NCI-H1694 treated with DMSO at 0.1 percent for 48 hours (cell line): ENCODE results near the gene MYLK.
"Not testable (repeated sequence)": the region's sequence is repeated elsewhere in the genome, so short reads cannot be mapped to it uniquely, and the experiment has no call there.

Experiments used
- DNase-seq: peaks from one replicate; lab custom pipeline; 2025; lab: John Stamatoyannopoulos, UW

MYLK gene

DNA sequence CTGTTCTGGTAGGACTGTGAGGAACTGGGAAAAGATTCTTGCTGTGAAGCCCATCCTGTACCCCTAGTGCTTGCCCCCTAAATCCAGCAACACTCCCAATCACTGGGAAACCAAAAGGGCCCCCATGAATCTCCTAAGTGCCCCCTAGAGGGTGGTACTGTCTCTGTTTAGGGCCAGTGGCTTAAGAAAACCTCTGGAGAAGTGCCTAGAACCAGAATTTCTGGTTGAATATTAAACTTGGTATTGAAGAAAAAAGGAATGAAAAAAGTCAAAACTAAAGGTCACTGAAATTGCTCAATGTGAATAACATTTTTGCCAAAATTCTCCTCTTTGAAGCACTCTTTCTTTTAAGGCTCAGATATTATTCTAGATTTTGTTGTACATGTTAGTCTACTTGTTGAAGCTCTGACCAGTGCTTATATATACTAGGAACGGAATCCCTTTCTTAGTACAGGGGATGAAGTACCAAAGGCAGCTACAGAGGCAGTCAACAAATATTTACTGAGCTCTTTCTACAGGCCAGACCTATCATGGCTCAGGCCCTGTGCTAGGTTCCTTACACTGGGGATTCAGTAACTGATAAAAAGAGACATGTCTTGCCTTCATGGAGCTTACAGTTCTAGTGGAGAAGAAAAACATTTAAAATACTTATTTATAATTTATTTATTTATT, 138.8 kb downstream of the MYLK start:
- DNase-seq: no peak

DNA sequence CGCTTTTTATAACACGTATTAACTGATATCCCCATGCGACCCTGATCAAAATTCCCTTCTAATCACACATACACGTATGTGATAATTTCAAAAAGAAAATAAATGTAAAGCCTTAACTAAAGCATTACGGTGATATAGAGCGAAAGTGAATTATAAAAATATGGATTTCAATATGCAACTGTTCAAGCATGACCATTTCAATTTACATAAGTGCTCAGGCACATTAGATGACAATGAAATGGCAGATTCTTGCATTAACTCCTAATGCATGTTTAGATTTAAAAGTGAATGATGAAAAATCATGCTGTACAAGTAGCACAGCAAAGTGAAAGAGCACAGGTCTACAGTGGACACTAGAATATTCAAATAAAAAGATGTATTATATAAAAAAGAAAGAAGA, 140.1 kb downstream of the MYLK start:
- DNase-seq: no peak

DNA sequence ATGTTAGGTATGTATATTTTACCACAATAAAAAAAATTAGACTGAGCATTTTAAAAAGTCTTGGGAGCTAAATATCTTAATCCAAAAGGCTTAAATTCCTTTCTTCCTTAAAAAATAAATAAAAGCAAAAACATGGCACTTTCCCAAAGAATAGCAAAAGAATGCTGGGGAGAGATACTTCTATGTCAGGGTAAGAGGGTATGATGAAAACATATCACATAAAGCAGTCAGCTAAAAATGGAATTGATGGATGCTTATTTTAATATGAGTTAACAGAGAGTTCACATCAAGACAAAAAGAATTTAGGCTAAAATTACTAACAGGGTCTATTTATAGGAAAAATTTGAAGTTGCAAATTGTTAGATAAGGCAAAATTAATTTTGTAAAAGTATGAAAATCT, 141.0 kb downstream of the MYLK start:
- no peak for DNase-seq

DNA sequence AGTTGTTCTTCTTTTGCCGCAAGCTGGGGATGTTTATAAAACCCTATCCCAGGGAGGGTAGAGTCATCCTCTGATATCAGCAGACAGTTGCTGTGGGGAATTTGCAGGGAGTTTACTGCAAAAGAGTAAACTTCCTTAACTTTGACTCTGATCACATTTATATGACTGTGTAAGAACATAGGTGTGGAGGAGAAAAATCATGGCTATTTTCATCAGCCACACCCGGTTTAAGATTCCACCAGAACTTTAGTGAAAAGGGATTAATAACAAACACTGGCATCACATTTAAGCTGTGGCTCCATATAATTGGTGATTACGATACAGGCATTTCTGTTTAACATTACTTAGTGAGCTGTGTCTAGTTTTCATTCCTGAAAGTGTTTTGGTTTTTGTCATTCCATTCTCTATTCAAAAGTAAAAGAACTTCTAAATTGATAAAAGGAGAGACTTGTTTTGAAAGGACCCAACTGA, 143.1 kb downstream of the MYLK start:
- no peak for DNase-seq

DNA sequence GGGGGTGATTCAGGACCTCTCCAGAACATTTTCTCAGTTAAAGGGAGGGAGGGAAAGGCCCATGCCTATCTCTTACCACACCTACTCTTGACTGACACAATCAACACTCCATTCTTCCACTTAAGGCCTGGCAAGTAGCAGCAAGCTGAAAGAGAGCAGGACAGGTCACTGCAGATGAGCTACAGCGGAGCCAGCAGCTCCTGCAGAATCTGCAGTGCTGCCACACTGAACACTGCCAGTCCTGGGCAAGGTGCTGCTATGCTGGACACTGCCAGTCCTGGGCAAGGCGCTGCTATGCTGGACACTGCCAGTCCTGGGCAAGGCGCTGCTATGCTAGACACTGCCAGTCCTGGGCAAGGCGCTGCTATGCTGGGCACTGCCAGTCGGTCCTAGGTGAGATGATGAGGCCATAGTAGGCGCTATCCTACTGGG, 143.7 kb downstream of the MYLK start:
- DNase-seq: no peak

DNA sequence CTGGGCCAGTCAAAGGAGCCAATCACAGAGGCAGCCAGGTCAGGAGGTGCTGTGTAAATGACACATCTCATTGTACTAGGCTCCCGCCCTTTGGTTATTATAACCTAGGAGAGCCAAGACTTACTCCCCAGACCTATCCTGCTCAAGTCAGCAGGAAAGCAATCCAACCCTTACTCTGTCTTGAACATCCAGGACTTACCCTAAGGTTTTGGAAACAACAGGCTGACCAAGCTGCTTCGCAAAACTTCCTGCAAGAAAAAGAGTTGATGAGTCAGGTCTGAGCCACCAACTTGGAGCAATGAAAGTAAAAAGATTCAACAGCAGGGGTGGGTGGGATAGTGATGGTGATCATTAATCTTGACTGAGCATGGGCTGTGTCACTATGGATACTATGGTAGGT, 144.4 kb downstream of the MYLK start:
- no peak for DNase-seq

DNA sequence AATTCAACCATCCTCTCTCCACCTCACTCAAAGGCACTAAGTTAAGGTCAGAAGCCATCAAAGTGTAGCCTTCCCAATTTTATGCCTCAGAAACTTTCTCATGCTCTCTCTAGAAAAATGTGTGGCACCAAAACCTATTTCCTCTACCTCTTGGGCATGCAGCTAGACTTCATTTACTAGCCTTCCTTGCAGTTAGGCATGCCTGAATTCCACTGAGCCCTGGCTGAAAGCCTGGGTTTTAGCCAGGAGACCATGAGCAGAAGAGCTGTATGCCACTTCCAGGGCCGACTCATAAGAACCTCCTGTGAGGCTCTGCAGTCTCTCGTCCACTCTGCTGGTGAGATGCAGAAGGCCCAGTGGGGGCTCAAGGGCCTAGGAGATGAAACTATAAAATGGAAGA, 145.0 kb downstream of the MYLK start:
- DNase-seq: no peak

DNA sequence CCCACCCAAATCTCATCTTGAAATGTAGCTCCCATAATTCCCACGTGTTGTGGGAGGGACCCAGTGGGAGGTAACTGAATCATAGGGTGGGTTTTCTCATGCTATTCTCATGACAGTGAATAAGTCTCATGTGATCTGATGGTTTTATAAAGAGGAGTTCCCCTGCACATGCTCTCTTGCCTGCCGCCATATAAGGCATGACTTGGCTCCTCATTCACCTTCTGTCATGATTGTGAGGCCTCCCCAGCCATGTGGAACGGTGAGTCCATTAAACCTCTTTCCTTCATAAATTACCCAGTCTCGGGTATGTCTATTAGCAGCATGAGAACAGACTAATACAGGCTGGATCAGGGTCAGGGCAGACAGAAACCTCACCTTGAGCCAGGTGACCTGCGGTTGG, 145.6 kb downstream of the MYLK start:
- not testable (repeated sequence) for DNase-seq

DNA sequence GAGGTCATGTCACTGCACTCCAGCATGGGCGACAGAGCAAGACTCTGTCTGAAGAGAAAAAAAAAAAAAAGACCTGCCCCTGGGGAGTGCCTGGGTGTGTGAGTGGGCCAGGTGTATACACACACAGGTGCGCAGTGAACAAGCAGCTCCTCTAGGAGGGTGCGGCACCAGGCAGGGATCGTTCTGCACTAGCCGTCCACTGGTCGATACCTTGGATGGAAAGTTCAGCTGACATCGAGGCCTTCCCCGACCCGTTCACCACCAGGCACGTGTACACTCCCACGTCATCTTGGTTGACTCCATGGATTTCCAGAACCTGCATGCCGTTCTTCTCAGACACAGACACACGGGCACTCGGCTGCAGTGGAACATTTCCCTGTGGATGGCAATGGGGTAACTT, 147.0 kb downstream of the MYLK start:
- DNase-seq: no peak

DNA sequence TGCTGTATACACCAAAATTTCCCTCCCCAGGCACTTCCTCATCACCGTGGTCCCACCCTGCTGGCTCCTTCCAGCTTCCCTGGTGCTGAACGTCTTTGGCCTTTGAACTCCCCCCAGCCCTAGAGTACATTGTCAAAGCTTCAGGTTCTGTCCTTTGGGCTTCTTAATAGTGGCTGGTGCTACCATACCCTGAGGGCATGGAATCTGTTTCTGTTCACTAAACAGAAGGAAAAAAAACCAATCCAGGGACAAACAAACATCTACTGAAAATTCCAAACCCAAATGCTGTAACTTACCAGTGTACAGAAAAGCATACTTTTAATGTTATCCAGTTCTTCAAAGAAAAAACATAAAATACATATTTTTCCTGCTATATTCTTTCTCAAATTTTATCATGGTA, 148.7 kb downstream of the MYLK start:
- no peak for DNase-seq

DNA sequence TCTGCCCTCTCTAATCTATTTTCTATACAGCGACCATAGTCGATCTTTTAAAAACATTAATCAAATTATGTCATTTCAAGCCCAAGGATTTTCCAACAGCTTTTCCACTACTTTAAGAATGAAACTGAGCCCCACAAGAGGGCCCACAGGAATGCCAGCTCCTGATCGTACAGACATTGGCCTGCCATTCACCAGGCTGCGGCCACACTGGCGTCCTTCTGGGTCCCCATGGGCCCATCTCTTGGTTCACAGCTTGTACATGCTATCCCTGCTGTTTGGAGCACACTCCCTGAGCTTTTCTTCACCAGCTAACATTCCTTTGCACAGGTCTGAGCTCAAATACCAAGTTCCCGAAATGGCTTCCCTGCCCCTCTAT, 149.6 kb downstream of the MYLK start:
- DNase-seq: no peak

DNA sequence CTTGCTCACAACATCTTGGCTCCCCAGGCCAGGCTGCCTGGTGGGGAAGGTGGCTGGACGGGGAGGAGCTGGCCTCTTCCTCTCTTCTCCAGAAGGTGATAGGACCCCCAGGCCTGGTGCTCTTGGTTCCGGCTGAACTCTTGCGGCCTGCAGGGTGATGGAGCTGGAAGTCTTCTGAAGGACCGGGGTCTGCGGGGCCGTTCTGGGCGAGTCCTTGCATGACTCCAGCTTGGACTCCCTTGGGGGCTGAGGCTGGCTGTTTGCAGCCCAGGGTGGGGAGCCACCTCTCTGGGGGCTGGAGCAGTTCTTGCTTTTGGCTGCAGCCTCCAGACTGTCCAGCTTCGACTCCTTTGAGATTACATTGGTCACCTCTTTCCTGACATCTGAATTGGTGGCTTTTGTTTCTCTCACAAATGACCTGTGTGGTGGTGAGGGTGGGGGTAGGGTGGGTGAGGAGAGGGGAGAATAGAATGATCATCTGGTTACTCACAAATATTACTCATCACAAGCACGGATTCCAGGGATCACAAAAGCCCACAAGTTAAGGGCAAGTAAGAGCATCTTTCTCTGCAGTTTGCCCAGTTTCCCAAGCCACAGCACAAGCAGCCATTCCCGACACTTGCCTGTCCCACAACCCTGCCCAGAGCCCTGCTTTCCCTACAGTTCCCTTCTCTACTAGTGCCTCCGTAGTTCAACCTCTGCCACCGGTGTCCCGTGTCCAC, 150.2 kb downstream of the MYLK start:
- DNase-seq: no peak

DNA sequence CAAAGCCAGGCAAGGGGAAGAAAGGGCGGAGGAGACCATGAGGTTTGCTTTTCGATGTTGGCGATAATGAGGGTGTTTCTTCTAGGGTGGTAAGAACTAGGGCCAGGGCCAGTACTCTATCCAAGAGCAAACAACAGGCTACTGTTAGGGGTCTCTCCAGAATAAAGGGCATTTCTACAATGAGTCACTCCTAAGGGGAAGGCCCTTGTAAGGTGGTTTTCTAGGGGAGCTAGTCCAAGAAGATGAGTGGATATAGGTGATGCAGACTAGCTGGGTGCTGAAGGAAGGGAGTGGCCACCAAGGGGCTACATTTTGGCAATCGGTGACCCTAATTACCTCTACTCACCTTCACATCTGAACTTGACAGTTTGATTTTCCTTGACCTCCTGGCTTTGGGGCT, 150.8 kb downstream of the MYLK start:
- no peak for DNase-seq

DNA sequence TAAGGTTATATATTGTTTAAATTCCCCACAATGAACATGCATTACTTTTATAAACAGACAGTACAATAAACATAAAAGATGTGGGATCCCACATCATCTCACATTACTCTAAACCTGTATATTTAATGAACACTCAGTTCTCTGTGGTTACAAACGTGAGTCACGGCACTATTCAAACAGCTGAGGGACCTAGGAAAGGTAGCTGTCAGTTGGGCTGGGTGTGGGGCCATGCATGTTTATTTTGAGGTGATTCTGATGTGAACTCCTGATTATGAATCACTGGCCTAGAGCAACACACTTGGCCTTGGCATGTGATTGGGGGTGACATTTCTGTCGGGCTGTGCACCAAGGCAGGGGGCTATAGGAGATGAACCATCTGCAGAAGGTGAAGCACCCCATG, 151.7 kb downstream of the MYLK start:
- DNase-seq: no peak

DNA sequence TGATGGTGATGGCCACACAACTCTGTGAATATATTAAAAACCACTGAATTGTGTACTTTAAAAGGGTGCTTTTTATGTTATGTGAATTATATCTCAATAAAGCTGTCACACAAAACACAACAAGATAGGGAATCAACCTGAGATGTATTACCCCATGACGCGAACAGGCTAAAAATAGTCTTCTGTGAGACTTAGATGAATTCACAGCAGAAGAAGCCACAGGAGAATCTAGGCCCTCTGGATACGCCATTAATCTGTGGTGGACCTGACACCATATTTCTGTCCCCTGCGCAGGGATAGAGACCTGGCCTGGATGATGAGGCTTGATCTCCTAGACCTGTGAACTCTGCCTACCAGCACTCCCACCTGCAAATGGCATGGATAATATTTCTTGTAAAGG, 153.3 kb downstream of the MYLK start:
- no peak for DNase-seq

DNA sequence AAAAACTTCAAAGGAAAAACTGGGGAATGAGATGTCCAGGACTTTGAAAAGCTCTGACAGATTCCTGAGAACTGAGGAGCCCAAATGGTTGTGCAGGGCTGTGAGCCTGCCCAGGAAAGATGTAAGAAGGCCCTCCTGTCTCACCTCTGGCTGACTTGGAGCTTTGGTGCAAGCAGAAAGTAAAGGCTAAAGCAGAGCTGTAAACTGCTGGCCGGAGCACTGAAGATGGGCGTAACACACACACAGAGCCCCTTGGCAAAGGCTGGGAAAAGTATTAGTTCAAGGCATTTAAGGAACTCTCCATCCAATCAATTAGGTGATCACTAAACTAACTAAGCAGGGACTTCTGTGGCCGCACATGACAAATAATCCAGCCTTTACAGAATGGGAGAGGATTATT, 155.1 kb downstream of the MYLK start:
- DNase-seq: no peak

DNA sequence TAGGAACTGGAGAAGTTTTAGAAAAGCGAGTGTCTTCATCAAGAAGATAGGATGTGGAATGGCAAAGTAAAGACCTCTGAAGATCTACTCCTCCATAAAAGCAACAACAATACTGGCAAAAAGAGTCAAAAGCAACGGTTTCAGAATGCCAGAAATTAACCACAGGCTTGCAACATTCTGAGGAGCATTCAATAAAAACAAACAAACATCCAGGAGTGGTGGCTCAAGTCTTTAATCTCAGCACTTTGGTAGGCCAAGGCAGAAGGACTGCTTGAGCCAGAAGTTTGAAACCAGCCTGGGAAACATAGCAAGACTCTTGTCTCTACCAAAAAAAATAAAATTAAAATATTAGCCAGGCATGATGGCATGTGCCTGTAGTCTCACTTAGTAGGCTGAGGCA, 156.1 kb downstream of the MYLK start:
- DNase-seq: no peak

DNA sequence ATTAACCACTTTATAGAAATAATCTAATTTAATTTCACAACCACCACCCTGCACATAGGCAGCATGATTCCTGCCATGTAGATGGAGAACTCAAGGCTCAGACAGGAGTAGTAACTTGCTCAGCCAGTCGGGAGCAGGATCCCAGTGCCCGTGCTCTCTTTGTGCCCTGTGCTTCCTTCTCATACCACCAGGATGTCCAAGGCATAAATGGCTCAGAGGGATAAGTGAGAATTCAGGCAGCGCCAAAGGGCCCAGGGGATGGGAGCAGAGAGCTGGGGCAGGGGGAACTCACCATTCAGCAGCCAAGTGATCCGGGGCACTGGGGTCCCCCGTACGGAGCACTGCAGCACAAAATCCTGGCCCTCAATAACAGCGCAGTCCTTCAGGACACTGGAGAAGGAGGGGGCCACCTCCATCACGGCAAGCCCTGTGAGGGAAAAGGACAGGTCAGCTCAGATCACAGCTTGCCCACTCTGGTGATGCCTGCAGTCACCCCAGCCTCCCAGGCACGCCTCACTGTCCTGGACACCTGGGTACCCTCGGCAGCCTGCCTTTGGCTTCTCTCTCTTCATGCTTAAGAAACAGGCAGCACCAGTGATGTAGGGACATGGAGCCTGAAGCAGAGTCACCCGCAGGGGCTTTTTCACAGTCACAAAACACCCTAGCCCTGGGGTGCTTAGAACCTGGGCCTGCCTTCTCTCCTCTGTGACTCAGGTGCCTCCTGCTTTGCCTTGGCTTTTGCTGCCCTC, 158.3 kb downstream of the MYLK start:
- no peak for DNase-seq

DNA sequence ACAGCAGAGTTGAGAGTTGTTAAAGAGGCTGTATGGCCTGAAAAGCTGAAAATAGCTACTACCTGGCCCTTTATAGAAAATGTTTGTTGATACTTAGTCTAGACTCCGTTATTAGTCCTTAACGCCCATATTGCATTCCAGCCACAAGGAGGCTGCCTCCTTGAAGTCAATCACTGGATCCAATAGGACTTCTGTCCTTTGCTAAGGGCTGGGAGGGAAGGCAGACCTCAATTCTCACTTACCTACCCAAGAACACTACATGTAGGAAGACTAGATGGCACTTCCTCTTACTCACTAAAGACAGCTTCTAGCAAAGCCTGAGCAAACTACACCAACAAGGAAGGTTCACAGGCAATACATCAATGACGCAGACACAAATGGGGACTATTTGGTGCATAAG, 159.8 kb downstream of the MYLK start:
- DNase-seq: no peak

DNA sequence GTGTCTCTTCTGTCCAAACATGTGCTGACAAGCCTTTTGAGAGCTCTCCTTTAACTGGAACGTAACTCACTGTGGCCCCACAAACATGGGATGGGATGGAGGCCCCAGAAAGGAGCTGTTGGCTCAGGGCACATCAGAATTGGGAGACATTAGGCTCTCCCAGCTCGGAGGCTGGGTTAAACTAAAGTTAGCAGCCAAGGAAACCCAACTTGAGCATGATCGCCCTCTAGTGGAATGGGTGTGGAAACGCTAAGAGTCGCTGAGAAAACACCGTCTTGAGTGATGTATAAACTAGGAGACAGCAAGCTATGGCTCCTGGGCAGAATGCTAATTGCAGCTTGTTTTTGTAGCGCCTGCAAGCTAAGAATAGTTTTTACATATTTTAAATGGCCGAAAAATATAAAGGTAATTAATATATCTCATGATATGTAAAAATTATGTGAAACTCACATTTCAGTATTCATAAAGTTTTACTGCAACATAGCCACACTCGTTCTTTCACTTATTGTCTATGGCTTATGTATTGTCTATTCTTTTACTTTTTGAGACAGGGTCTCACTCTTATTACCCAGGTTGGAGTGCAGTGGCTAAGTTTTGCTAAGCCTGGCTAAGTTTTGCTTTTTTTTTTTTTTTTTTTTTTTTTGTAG, 160.5 kb downstream of the MYLK start:
- peak; percentile 84 for DNase-seq

DNA sequence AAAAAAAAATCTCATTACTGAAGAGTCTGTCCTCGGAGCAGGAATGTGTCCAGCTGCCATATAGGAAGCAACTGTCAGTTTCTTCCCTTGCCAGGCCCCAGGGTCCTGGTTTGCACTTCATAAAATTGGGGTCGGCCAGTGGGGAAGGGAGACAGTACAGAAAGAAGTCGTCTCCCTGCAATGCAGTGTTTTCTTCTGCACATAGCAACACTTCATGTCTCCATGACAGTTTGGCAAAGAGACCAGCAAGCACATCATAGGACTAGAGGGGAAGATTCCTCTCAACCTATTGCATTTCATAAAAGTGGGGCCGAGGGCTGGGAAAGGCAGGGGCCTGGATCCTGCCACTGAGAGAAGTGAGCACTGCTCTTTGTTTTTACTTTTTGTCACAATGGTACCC, 161.1 kb downstream of the MYLK start:
- no peak for DNase-seq

DNA sequence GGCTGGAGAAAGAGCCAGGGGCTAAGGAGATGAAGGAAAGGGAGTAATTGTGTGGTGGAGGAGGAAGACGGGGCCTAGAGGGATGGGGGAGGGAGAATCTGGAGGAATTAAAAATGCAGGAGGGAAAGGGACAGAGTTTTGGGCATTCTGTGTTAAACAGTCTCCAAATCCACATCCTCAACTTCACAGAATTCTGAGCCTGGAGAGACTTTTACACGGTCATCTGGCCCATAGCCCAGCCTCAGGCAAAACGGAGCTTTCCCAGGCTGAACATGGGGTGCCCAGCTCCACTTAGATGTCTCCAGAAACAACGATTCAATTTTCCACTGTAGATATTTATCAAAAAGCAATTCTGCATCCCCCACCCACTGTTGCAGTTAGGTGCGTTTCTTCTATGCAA, 161.7 kb downstream of the MYLK start:
- DNase-seq: no peak

DNA sequence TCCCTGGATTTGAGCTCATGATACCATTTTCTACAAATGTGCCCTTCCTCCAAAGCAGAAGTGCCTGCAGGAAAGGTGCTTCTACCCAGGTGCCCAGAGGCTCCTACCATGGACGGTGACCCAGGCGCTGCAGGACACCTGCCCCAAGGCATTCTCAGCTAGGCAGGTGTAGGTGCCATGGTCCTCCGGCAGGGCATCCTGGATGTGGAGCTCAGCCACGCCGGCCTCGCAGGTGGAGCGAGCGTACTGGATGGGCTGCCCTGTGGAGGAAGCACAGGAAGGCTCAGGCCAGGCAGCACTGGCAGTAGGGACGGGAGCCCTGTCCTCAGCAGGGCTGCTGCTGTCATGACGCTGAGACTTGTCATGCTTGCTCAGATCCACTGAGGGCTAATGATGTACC, 162.1 kb downstream of the MYLK start:
- DNase-seq: no peak
